ENCODE results near the gene PGM1. TPM values are rescaled to one million over a fixed set of nuclear protein-coding genes. Genes with fewer than 3 reads are reported as not detected.
A peak's percentile ranks its signal among the peaks of the same experiment; 100 is the strongest.

The PGM1 gene
- total and polyA plus RNA-seq, 10 of the 15 experiments (the other 5 are each of a cell fraction or from before 2014, with no cell fraction given): 22.5 to 72.6 (median 50.8) TPM

- TF ChIP-seq KLF5 (IDR thresholded peaks at IDR 0.05; ENCODE audit: partially characterized antibody) (no peak), MTA3 (IDR thresholded peaks at IDR 0.05; ENCODE audit: borderline replicate concordance, low read length) (no peak), CHD4 (IDR thresholded peaks at IDR 0.05) (no peak), IRF3 (IDR thresholded peaks at IDR 0.05) (no peak), ZBTB11 (CRISPR knock-in tag; IDR thresholded peaks at IDR 0.05) (no peak), ZBED1 (IDR thresholded peaks at IDR 0.05; ENCODE audit: borderline replicate concordance) (no peak), MAX (IDR thresholded peaks at IDR 0.05; ENCODE audit: low read depth, low read length) (no peak), SREBF2 (IDR thresholded peaks at IDR 0.05; ENCODE audit: low read length) (no peak), MEF2B (IDR thresholded peaks at IDR 0.05; ENCODE audit: partially characterized antibody, poor library complexity, severe bottlenecking) (peak; percentile 26), PAX5 (IDR thresholded peaks at IDR 0.05; ENCODE audit: borderline replicate concordance, low read depth, low read length) (no peak), KAT2A (conservative IDR thresholded peaks at IDR 0.05; ENCODE audit: control insufficient read depth, low read depth, low read length) (no peak), CEBPB (IDR thresholded peaks at IDR 0.05; ENCODE audit: borderline replicate concordance in 1 of 2, low read depth in 2 of 2, low read length in 2 of 2) (no peak), SMAD5 (IDR thresholded peaks at IDR 0.05; ENCODE audit: low read depth) (no peak), NFXL1 (IDR thresholded peaks at IDR 0.05; ENCODE audit: borderline replicate concordance) (no peak), PKNOX1 (IDR thresholded peaks at IDR 0.05) (peak; percentile 87), FOS (IDR thresholded peaks at IDR 0.05; ENCODE audit: borderline replicate concordance, extremely low read depth, insufficient read length) (no peak), ETV6 (conservative IDR thresholded peaks at IDR 0.05 in 1 of 2, IDR thresholded peaks at IDR 0.05 in 1 of 2; ENCODE audit: borderline replicate concordance in 1 of 2, low read depth in 1 of 2) (no peak), SREBF1 (IDR thresholded peaks at IDR 0.05; ENCODE audit: low read length) (no peak), JUNB (IDR thresholded peaks at IDR 0.05) (no peak), ELK1 (IDR thresholded peaks at IDR 0.05; ENCODE audit: low read depth, low read length) (no peak), CBX5 (IDR thresholded peaks at IDR 0.05; ENCODE audit: low read depth) (peak; percentile 15; the same call in 1 of the 2 replicates)
Observed at GRCh38 chr1:63593886-63594605, 835 bp downstream of the PGM1 start (continued).

All from GM12878 (cell line).